ENCODE measurements around the gene AP1G2. TPM values are rescaled to one million over a fixed set of nuclear protein-coding genes. Genes with fewer than 3 reads are reported as not detected.

Gene AP1G2
- total and polyA plus RNA-seq, 2 of the 13 experiments (the other 11 are each of a cell fraction or from before 2014, with no cell fraction given) = 96.9 to 611 TPM

DNA sequence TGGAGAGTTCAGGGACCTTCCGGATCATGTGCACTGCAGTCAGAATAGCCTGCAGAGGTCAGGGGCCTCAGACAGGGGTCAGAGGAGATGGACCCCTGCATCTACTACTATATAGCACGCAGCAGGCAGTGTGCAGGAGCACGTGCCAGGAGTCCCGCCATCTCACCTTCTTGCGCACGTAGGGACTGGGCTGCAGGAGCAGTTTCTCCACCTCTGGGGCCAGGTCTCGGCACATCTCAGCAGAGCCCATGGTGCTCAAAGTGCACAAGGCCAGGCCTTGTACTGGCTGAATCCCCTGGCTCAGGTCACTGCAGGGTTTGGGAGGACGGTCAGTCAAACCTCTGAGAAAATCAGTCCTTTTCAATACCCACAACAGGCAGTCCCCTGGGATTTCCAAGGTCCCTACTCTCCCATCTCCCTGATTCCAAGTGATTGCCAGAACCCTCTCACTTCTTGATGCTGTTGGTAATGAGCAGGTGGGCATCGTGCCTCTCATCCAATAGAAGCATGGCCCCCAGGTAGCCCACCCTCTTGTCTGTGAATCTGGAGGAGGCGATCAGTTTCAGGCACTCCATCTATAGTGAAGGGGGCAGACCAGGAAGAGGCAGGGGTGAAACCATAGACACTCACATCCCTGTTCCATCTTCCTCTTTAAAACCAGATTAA, 1.3 kb downstream of the AP1G2 start (continued):
- no peak for TF ChIP-seq ATF7-NPFF (CRISPR knock-in tag; IDR thresholded peaks at IDR 0.05; ENCODE audit: low read depth)
- peak; percentile 22 for TF ChIP-seq AGO2 (optimal IDR thresholded peaks at IDR 0.05; ENCODE audit: low read depth, low read length)
- no peak for TF ChIP-seq ZKSCAN8 (CRISPR knock-in tag; IDR thresholded peaks at IDR 0.05; ENCODE audit: borderline replicate concordance)
- TF ChIP-seq MYNN (CRISPR knock-in tag; IDR thresholded peaks at IDR 0.05; ENCODE audit: low read depth) = no peak
- no peak for TF ChIP-seq ZNF746 (CRISPR knock-in tag; IDR thresholded peaks at IDR 0.05)
- no peak for TF ChIP-seq ZNF136 (CRISPR knock-in tag; IDR thresholded peaks at IDR 0.05; ENCODE audit: low read depth)
- TF ChIP-seq ZNF3 (CRISPR knock-in tag; IDR thresholded peaks at IDR 0.05) = no peak
- TF ChIP-seq, protein P1, sequence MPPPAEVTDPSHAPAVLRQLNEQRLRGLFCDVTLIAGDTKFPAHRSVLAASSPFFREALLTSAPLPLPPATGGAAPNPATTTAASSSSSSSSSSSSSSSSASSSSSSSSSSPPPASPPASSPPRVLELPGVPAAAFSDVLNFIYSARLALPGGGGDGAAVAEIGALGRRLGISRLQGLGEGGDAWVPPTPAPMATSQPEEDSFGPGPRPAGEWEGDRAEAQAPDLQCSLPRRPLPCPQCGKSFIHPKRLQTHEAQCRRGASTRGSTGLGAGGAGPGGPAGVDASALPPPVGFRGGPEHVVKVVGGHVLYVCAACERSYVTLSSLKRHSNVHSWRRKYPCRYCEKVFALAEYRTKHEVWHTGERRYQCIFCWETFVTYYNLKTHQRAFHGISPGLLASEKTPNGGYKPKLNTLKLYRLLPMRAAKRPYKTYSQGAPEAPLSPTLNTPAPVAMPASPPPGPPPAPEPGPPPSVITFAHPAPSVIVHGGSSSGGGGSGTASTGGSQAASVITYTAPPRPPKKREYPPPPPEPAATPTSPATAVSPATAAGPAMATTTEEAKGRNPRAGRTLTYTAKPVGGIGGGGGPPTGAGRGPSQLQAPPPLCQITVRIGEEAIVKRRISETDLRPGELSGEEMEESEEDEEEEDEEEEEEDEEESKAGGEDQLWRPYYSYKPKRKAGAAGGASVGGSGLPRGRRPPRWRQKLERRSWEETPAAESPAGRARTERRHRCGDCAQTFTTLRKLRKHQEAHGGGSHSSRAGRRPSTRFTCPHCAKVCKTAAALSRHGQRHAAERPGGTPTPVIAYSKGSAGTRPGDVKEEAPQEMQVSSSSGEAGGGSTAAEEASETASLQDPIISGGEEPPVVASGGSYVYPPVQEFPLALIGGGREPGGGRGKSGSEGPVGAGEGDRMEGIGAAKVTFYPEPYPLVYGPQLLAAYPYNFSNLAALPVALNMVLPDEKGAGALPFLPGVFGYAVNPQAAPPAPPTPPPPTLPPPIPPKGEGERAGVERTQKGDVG (CRISPR knock-in tag; IDR thresholded peaks at IDR 0.05; ENCODE audit: borderline replicate concordance) = no peak
- no peak for TF ChIP-seq SRSF1 (optimal IDR thresholded peaks at IDR 0.05; ENCODE audit: low read depth, low read length)
- no peak for TF ChIP-seq ZNF780A (CRISPR knock-in tag; IDR thresholded peaks at IDR 0.05)
- no peak for TF ChIP-seq RFXAP (CRISPR knock-in tag; IDR thresholded peaks at IDR 0.05; ENCODE audit: borderline replicate concordance)
- no peak for TF ChIP-seq ZNF75D (CRISPR knock-in tag; IDR thresholded peaks at IDR 0.05; ENCODE audit: borderline replicate concordance)
- TF ChIP-seq PPARG (CRISPR knock-in tag; conservative IDR thresholded peaks at IDR 0.05) = no peak
- TF ChIP-seq, protein P2, sequence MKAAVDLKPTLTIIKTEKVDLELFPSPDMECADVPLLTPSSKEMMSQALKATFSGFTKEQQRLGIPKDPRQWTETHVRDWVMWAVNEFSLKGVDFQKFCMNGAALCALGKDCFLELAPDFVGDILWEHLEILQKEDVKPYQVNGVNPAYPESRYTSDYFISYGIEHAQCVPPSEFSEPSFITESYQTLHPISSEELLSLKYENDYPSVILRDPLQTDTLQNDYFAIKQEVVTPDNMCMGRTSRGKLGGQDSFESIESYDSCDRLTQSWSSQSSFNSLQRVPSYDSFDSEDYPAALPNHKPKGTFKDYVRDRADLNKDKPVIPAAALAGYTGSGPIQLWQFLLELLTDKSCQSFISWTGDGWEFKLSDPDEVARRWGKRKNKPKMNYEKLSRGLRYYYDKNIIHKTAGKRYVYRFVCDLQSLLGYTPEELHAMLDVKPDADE (CRISPR knock-in tag; IDR thresholded peaks at IDR 0.05) = no peak
- no peak for TF ChIP-seq KDM2A (CRISPR knock-in tag; IDR thresholded peaks at IDR 0.05; ENCODE audit: borderline replicate concordance, low read depth)
- TF ChIP-seq KLF11 (CRISPR knock-in tag; IDR thresholded peaks at IDR 0.05) = no peak
- TF ChIP-seq ZNF572 (CRISPR knock-in tag; IDR thresholded peaks at IDR 0.05) = peak; percentile 76; the same call in 1 of the 2 replicates
- no peak for TF ChIP-seq ATAD3A (CRISPR knock-in tag; IDR thresholded peaks at IDR 0.05)
- TF ChIP-seq, protein P3, sequence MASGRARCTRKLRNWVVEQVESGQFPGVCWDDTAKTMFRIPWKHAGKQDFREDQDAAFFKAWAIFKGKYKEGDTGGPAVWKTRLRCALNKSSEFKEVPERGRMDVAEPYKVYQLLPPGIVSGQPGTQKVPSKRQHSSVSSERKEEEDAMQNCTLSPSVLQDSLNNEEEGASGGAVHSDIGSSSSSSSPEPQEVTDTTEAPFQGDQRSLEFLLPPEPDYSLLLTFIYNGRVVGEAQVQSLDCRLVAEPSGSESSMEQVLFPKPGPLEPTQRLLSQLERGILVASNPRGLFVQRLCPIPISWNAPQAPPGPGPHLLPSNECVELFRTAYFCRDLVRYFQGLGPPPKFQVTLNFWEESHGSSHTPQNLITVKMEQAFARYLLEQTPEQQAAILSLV (CRISPR knock-in tag; IDR thresholded peaks at IDR 0.05; ENCODE audit: borderline replicate concordance) = 0 out of 2 replicates have a peak, but pooled peaks have one; percentile 5
- no peak for TF ChIP-seq ZFP37 (CRISPR knock-in tag; IDR thresholded peaks at IDR 0.05; ENCODE audit: borderline replicate concordance)
- TF ChIP-seq IRF2 (CRISPR knock-in tag; IDR thresholded peaks at IDR 0.05) = no peak
- no peak for TF ChIP-seq POLR2A (IDR thresholded peaks at IDR 0.05; ENCODE audit: insufficient read depth in 1 of 2, low read depth in 2 of 2, low read length in 2 of 2)
- TF ChIP-seq ZNF558 (CRISPR knock-in tag; IDR thresholded peaks at IDR 0.05; ENCODE audit: borderline replicate concordance) = no peak
- 0 out of 2 replicates have a peak, but pooled peaks have one; percentile 59 for TF ChIP-seq HES4 (CRISPR knock-in tag; IDR thresholded peaks at IDR 0.05; ENCODE audit: borderline replicate concordance)
- no peak; the same call in 1 of the 2 replicates for TF ChIP-seq ARHGAP35 (CRISPR knock-in tag; IDR thresholded peaks at IDR 0.05; ENCODE audit: borderline replicate concordance)
- TF ChIP-seq, protein P4, sequence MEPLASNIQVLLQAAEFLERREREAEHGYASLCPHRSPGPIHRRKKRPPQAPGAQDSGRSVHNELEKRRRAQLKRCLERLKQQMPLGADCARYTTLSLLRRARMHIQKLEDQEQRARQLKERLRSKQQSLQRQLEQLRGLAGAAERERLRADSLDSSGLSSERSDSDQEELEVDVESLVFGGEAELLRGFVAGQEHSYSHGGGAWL (CRISPR knock-in tag; IDR thresholded peaks at IDR 0.05) = no peak
